ENCODE results near the gene PIAS3.

GRCh38 chr1:145847827-145848226 is 11.1 kb downstream of the PIAS3 start:
- no peak for TF ChIP-seq CTCF (IDR thresholded peaks at IDR 0.05 in 2 of 3, conservative IDR thresholded peaks at IDR 0.05 in 1 of 3; ENCODE audit: control insufficient read depth in 2 of 3, extremely low read depth in 1 of 3, insufficient read depth in 1 of 3, low read depth in 3 of 3, low read length in 3 of 3)
- no peak for TF ChIP-seq CREB1 (IDR thresholded peaks at IDR 0.05; ENCODE audit: low read depth)
- no peak for TF ChIP-seq MAX (IDR thresholded peaks at IDR 0.05; ENCODE audit: low read depth, low read length)
- no peak for TF ChIP-seq EZH2 (IDR thresholded peaks at IDR 0.05; ENCODE audit: borderline replicate concordance, control insufficient read depth, low read depth, low read length)
- no peak for TF ChIP-seq CBFB (IDR thresholded peaks at IDR 0.05; ENCODE audit: low read depth)
- no peak for TF ChIP-seq USF1 (IDR thresholded peaks at IDR 0.05; ENCODE audit: borderline replicate concordance, extremely low read length, insufficient read depth, low read depth, low read length)
- no peak for TF ChIP-seq HDAC2 (IDR thresholded peaks at IDR 0.05)
- no peak for TF ChIP-seq JUNB (IDR thresholded peaks at IDR 0.05)
- TF ChIP-seq STAT3 (IDR thresholded peaks at IDR 0.05; ENCODE audit: low read depth, low read length), result no peak
- no peak for TF ChIP-seq MTA2 (IDR thresholded peaks at IDR 0.05; ENCODE audit: low read depth)
- TF ChIP-seq CHD1 (IDR thresholded peaks at IDR 0.05; ENCODE audit: low read depth, low read length), result no peak
- TF ChIP-seq SRF (IDR thresholded peaks at IDR 0.05; ENCODE audit: low read depth in 2 of 2, low read length in 2 of 2), result no peak
- TF ChIP-seq E4F1 (IDR thresholded peaks at IDR 0.05; ENCODE audit: borderline replicate concordance, partially characterized antibody), result no peak
